ENCODE data around the gene RAB11A.

RAB11A gene

DNA sequence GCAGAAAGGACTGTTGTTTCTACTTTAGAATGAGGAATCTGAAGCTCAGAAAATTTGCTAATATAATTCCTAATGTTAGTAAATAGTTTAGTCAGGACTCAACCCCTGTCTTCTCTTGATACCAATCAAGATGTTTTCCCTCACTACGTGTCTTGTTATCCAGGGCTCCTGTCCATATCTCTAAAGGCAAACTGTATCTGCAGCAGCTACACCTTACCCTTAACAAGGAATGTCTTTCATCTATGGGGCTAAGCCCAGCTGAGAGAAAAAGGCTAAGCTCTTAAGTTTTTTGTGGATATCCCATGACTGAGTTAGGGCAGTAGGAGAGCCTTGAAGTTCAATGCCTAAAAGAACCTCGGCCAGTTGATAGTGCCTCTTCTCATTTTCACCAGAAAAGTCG, 32.5 kb downstream of the RAB11A start:
- H3K9ac ChIP-seq (ENCODE audit: low read depth, low read length) = no peak overlapping the region
- H3K27me3 ChIP-seq (ENCODE audit: insufficient read depth, low read length, poor library complexity) = no peaks in the 10 kb centered on the region
- peaks cover 51% of the 10 kb centered on the region for H3K36me3 ChIP-seq (ENCODE audit: insufficient read depth, low read length)
- H2AFZ ChIP-seq (ENCODE audit: low read depth, low read length) = no peak overlapping the region
- no peak overlapping the region for H3K4me2 ChIP-seq (ENCODE audit: insufficient read depth, low read length)
- DNase-seq = no peak
- H4K20me1 ChIP-seq (ENCODE audit: insufficient read depth, low read length) = no peaks in the 10 kb centered on the region
- H3K4me1 ChIP-seq (ENCODE audit: insufficient read depth, low read length) = no peaks in the 10 kb centered on the region
- no peaks in the 10 kb centered on the region for H3K9me3 ChIP-seq (ENCODE audit: insufficient read depth, low read length, severe bottlenecking)
- no peaks in the 10 kb centered on the region for H3K79me2 ChIP-seq (ENCODE audit: insufficient read depth, low read length)
- H3K27ac ChIP-seq (ENCODE audit: low read length) = no peak overlapping the region
- no peak for TF ChIP-seq EZH2 (IDR thresholded peaks at IDR 0.05; ENCODE audit: borderline replicate concordance, low read depth, low read length, severe bottlenecking)
- TF ChIP-seq, protein P1, sequence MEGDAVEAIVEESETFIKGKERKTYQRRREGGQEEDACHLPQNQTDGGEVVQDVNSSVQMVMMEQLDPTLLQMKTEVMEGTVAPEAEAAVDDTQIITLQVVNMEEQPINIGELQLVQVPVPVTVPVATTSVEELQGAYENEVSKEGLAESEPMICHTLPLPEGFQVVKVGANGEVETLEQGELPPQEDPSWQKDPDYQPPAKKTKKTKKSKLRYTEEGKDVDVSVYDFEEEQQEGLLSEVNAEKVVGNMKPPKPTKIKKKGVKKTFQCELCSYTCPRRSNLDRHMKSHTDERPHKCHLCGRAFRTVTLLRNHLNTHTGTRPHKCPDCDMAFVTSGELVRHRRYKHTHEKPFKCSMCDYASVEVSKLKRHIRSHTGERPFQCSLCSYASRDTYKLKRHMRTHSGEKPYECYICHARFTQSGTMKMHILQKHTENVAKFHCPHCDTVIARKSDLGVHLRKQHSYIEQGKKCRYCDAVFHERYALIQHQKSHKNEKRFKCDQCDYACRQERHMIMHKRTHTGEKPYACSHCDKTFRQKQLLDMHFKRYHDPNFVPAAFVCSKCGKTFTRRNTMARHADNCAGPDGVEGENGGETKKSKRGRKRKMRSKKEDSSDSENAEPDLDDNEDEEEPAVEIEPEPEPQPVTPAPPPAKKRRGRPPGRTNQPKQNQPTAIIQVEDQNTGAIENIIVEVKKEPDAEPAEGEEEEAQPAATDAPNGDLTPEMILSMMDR (IDR thresholded peaks at IDR 0.05; ENCODE audit: borderline replicate concordance, extremely low read depth, low read length, poor library complexity, severe bottlenecking) = no peak
- no peak overlapping the region for H3K4me3 ChIP-seq (ENCODE audit: low read depth in 1 of 2, low read length in 2 of 2)
- no peak for ATAC-seq (ENCODE audit: insufficient read depth, low read depth)

DNA sequence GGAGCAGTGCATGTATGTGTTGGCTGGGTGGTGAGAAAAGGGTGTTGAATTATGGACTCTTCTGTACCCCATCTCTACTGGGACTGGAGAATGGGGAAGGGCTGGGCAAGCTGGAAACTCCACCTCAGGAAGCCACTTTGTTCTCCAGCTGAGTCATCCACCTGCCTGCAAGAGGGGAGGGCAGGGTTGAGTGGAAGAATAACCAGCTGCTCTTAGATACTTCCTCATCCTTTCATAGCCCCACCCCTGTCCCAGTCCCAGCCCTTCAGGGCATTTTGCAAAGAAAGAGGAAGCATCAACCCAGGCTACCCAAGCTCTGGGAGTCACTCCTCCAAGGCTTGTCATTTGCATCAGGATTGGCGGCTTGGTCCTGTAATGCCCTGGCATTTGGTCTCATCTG, 33.1 kb downstream of the RAB11A start:
- Histone ChIP-seq H3K4me3 (ENCODE audit: low read depth in 1 of 2, low read length in 2 of 2) (no peak overlapping the region), H2AFZ (ENCODE audit: low read depth, low read length) (no peak overlapping the region), H3K36me3 (ENCODE audit: insufficient read depth, low read length) (peaks cover 52% of the 10 kb centered on the region), H3K4me1 (ENCODE audit: insufficient read depth, low read length) (no peaks in the 10 kb centered on the region), H3K27me3 (ENCODE audit: insufficient read depth, low read length, poor library complexity) (no peaks in the 10 kb centered on the region), H4K20me1 (ENCODE audit: insufficient read depth, low read length) (no peaks in the 10 kb centered on the region), H3K9me3 (ENCODE audit: insufficient read depth, low read length, severe bottlenecking) (no peaks in the 10 kb centered on the region), H3K4me2 (ENCODE audit: insufficient read depth, low read length) (no peak overlapping the region), H3K27ac (ENCODE audit: low read length) (no peak overlapping the region), H3K79me2 (ENCODE audit: insufficient read depth, low read length) (no peaks in the 10 kb centered on the region), H3K9ac (ENCODE audit: low read depth, low read length) (no peak overlapping the region)
- no peak for TF ChIP-seq EZH2 (IDR thresholded peaks at IDR 0.05; ENCODE audit: borderline replicate concordance, low read depth, low read length, severe bottlenecking)
- TF ChIP-seq, protein P1 (IDR thresholded peaks at IDR 0.05; ENCODE audit: borderline replicate concordance, extremely low read depth, low read length, poor library complexity, severe bottlenecking) = no peak
- ATAC-seq (ENCODE audit: insufficient read depth, low read depth) (0 out of 3 replicates have a peak, but pooled peaks have one; percentile 35), DNase-seq (no peak)

DNA sequence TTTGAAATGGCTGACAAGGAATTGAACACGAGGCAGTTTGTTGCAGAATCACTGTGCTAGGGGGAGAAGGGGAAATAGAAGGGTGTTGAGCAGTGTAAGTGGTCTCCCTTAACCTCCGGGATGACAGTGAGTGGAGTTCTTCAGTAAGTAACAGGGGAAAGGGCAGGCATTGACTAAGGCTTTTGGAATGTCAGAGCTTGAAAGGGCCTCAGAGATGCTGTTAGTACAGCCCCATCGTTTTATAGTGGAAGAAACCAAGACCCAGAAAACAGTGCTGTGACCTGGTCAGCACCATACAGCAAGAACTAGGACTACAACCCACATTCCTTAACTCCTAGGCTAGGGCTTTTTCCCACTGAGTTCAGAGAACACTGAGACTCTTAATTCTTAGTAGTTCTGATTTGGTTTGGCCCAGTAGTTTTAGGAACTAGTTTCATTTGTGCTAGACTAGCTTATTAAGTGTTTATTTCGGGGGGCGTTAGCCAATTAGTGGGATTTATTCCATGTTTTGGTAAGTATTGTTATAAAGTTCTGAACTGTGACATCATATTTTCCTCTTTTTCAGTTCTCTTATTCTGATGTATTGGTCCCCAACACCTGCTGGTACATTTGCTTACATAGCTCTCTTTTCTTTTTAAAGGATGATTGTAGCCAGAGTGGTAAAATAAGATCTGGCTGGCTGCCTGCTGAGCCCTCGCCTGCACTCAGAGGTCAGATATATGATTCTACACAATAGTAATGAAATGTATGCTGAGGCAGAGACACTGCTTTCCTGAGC, 34.2 kb downstream of the RAB11A start:
- DNase-seq (no peak), ATAC-seq (ENCODE audit: insufficient read depth, low read depth) (no peak)
- H3K9ac ChIP-seq (ENCODE audit: low read depth, low read length) = no peak overlapping the region
- H3K79me2 ChIP-seq (ENCODE audit: insufficient read depth, low read length) = no peaks in the 10 kb centered on the region
- H3K4me1 ChIP-seq (ENCODE audit: insufficient read depth, low read length) = no peaks in the 10 kb centered on the region
- H3K4me3 ChIP-seq (ENCODE audit: low read depth in 1 of 2, low read length in 2 of 2) = no peak overlapping the region
- no peaks in the 10 kb centered on the region for H3K27me3 ChIP-seq (ENCODE audit: insufficient read depth, low read length, poor library complexity)
- no peaks in the 10 kb centered on the region for H4K20me1 ChIP-seq (ENCODE audit: insufficient read depth, low read length)
- no peaks in the 10 kb centered on the region for H3K9me3 ChIP-seq (ENCODE audit: insufficient read depth, low read length, severe bottlenecking)
- no peak overlapping the region for H3K27ac ChIP-seq (ENCODE audit: low read length)
- peaks cover 45% of the 10 kb centered on the region for H3K36me3 ChIP-seq (ENCODE audit: insufficient read depth, low read length)
- H3K4me2 ChIP-seq (ENCODE audit: insufficient read depth, low read length) = no peak overlapping the region
- no peak for TF ChIP-seq EZH2 (IDR thresholded peaks at IDR 0.05; ENCODE audit: borderline replicate concordance, low read depth, low read length, severe bottlenecking)
- TF ChIP-seq, protein P1 (IDR thresholded peaks at IDR 0.05; ENCODE audit: borderline replicate concordance, extremely low read depth, low read length, poor library complexity, severe bottlenecking) = no peak
- no peak overlapping the region for H2AFZ ChIP-seq (ENCODE audit: low read depth, low read length)

Measured in DND-41 (cell line).